ENCODE results near the gene RABEPK.
A peak's percentile ranks its signal among the peaks of the same experiment; 100 is the strongest.
"Not testable (repeated sequence)": the region's sequence is repeated elsewhere in the genome, so short reads cannot be mapped to it uniquely, and the experiment has no call there.

Gene RABEPK

DNA sequence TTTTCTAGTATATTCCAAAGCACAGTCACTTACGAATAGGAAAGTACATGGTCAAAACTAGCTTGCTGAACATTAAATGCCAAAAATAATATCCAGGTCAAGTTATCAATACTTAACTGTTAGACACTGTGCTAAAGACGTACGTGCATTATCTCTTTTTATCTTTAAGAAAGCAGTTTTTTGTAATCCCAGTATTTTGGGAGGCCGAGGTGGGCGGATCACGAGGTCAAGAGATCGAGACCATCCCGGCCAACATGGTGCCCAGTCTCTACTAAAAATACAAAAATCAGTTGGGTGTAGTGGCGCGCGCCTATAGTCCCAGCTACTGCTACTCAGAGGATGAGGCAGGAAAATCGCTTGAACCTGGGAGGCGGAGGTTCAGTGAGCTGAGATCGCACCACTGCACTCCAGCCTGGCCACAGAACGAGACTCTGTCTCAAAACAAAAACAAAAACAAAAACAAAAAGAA is 43.5 kb downstream of the RABEPK start:
- DNase-seq (ENCODE audit: low read depth in 2 of 2) = no peak

DNA sequence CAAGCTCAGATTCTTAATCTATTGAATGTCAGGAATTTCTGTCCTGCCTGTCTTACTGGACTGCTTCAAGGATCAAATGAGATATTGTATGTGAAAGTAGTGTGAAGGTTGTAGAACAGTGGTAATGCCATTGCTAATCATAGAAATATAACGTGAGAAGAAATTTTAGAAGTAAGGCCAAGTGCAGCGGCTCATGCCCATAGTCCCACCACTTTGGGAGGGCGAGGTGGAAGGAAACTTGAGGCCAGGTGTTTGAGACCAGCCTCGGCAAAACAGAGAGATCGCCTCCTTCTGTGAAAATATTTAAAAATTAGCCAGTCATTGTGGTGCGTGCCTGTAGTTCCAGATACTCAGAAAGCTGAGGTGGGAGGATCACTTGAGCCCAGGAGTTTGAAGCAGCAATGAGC is 45.9 kb downstream of the RABEPK start:
- no peak for DNase-seq (ENCODE audit: low read depth in 2 of 2)

DNA sequence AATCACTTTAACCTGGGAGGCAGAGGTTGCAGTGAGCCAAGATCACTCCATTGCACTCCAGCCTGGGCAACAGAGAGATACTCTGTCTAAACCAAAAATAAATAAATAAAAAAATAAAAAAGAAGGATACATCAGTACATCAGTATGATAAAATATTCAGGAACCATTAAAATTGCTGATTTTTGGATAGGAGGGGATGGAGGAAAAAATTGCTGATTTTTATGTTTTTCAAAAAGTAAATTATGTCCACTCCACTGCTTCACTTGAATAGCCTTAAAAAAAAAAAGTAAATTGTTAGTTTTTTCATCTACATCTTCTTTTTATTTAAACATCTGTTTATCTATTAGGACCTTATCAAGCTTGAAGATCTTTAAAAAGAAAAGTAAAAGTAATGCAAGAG is 53.9 kb downstream of the RABEPK start:
- DNase-seq (ENCODE audit: low read depth in 2 of 2) = no peak

DNA sequence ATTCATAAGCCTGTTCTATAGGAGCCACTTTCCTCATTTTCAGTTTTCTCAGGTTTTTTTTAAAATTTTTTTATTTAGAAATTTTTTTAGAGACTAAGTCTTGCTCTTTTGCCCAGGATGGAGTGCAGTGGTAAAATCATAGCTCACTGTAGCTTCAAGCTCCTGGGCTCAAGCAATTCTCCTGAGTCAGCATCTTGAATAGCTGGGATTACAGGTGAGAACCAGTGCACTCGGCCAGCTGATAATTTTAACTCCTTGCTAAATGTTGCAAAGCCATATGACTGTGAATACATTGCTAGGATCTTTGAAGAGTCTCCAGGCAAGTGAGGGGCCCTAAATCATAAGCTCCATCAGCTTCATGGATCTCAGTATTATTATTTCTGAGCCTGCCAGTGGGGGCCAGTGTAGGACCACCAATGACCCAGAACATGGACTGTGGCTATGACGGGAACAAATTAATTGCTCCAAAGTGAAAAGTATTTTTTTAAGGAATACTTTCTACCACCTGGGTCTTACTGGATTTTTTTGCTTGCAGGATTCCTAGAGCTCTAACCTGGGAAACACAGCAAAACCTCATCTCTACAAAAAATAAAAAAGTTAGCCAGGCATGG is 55.5 kb downstream of the RABEPK start:
- no peak for DNase-seq (ENCODE audit: low read depth in 2 of 2)

DNA sequence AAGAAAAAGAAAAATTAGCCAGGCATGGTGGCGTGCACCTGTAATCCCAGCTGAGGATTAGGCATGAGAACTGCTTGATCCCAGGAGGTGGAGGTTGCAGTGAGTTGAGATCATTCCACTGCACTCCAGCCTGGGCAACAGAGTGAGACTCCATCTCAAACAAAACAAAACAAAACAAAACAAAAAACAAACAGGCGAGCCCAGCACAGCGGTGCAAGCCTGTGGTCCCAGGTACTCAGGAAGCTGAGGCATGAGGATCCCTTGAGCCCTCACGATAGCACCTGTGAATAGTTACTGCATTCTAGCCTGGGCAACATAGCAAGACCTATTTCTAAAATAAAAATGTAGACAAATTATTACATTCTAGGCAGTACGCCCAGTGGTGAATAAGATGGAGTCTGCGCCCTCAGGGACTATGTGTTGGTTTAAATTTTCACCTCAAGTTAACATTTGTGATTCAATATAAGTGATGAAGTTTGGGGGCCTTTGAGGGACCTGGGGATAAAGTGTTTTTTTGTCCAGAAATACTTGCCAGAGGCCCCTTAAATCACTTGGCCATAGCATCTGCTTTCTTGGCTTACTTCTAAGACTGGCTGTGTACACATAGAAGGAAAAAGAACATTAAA is 57.9 kb downstream of the RABEPK start:
- DNase-seq (ENCODE audit: low read depth in 2 of 2) = no peak

DNA sequence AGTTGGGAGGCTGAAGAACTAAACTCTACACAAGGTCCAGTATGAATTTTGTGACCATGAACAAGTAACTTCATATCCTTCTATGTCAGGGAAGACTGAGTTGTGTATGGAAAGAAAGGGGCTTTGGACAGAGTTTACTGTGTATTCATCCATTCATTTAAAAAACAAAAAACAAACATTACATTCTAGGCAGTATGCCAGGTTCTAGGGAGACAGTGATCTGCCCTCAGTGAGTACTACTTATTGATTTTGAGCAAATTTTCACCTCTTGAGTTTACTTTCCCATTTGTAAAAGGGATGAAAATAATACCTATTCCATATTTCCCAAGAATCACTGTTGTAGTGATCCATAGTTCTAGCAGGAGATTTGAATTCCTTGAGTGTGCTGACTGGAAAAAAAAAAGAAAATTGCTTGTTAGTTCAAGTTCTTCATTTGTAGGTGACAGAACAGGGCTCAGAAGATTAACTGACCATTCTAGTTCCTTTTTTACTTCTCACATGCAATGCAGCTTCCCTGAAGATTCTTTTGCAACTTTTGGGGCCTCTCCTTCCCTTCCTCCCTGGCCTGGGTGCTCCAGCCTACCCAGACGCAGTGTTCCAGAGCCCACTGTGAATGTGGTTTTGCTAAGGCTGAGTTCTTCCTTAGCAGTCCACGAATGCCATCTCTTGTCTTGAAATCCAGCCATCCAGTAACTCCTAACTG is 58.6 kb downstream of the RABEPK start:
- DNase-seq (ENCODE audit: low read depth in 2 of 2) = no peak

DNA sequence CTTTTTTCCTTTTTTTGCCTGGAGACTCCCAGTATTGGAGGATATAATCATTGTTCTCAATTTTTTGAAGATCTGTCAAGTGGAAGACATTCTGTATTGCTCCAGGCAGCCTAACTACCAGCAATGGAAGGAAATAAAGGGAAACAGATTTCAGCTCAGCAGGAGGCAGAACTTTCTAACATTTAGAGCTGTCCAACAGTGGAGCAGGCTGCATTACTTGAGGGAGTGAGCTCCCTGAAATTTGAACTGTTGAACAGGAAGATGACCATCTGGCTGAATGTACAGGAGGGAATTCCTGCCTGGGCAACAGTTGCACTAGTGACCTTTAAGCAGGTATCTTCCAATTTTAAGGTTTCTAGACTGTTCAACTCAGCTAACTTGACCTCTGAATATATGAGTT is 60.2 kb downstream of the RABEPK start:
- no peak for DNase-seq (ENCODE audit: low read depth in 2 of 2)

DNA sequence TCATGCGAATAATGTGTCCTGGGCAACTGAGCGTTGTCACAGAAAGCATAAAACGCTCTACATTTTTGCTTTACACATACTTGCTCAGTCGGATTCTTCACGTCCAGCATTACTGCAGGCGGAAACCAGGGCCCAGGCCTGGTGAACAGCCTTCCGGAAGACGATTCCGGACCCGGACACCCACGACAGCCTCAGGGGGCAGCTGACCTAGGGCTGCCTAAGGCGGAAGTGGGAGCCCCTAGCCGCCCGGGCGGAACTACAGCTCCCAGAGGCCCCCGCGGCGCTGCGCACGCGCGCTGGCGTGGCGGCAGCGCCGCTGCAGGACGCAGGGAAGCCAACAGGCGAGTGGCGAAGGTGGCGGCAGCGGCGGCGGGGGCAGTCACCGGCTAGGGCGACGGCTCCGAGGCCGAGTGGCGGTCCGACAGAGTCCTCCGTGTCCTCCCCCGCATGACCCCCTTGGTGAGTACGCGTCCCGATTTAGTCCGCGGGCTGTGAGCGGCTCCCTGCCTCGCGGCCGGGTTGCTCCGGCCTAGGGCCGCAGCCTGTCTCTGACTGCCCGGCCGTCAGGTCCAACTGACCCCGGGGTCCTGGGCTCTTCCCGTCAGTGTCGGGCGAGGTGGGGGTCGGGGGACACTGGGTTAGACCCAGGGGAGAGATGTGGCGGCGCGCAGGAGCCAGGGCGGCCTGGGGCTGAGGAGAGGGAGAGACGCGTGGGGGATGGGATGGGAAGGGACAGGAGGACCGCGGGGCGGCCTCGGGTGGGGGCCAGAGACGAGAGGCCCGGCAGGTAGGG is 61.4 kb downstream of the RABEPK start, which contains the start of gene GAPVD1:
Gene GAPVD1, plus strand, starts transcription at position 326 of the 793 bp plus-strand sequence. CDS start 37,096 bp downstream, outside the sequence.
- DNase-seq (ENCODE audit: low read depth in 2 of 2) = peak; percentile 75 to 77

DNA sequence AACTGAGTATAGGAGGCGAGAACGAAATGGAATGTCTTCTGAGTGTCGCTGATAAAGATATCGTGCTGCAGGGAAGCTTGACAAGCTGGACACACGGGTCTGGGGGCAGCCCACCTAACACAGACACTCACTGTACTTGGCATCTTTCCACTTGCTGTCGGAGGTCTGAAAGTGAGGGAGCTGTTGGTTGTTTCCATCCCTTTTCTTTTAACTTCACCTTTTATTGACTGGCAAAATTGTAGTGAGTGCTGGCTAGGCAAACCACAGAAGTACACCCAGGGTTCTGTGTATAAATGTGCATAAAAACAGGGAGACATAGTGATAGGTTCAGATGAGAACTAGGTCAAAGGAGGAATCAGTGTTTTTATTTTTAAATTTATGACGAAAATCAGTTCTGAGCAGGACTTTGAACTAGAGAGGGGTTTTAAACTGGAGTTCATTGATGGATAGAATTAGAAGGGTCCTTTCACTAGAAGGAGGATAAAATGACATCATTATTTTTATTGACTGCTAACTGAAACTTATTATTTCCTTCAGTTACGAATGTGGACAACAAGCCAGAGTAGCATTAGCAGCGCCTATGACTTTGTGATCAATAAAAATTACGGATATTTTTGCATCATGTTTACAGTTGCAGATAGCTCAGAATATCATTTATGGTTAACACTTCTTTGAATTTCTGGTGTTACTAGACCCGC is 62.1 kb downstream of the RABEPK start:
- DNase-seq (ENCODE audit: low read depth in 2 of 2) = no peak

DNA sequence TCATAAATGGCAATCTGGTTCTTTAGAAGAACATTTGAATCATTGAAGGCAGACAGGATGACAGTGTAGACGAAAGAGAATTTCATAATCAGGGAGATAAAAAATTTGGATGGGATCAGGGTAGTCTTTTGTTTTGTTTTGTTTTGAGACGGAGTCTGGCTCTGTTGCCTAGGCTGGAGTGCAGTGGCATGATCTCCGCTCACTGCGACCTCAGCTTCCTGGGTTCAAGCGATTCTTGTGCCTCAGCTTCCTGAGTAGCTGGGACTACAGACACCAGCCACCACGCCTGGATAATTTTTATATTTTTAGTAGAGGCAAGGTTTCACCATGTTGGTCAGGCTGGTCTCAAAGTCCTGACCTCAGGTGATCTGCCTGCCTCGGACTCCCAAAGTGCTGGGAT is 63.7 kb downstream of the RABEPK start:
- not testable (repeated sequence) for DNase-seq (ENCODE audit: low read depth in 2 of 2)

DNA sequence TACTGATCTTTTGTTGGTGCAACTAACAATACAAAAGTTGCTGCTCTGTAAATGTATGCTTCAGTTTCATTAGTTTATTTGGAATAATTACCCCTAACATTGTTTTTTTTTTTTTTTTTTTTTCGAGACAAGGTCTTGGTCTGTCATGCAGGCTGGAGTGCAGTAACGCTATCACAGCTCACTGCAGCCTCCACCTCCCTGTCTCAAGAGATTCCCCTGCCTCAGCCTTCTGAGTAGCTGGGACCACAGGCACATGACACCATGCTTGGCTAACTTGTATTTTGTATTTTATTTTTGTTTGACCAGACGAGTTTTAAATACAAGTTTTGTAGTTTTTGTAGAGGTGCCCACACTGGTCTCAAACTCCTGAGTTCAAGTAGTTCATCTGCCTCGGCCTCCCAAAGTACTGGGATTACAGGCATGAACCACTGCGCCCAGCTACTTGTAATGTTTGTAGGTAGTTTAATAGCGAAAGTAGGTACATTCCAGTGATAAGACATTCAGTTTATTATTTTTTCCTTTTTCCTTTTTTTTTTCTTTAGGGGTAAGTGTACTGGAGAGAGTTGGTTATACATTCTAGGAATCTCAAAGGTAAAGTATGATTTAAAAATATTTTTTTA is 68.2 kb downstream of the RABEPK start:
- DNase-seq (ENCODE audit: low read depth in 2 of 2) = no peak

DNA sequence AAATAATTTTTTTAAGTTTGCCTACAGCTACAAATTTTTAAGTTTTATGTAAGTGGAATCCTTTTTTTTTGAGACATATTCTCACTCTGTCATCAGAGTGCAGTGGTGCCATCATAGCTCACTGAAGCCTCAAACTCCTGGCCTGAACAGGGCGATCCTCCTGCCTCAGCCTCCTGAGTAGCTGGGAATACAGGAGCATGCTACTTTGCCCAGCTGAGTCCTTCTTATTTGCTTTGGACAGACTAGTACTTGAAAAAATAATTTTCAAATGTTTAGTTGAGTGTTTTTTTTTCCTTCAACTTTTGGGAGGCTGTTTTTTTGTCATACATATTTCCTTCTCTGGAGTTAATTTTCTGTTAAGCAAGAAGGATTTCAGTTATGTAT is 68.7 kb downstream of the RABEPK start:
- no peak for DNase-seq (ENCODE audit: low read depth in 2 of 2)

DNA sequence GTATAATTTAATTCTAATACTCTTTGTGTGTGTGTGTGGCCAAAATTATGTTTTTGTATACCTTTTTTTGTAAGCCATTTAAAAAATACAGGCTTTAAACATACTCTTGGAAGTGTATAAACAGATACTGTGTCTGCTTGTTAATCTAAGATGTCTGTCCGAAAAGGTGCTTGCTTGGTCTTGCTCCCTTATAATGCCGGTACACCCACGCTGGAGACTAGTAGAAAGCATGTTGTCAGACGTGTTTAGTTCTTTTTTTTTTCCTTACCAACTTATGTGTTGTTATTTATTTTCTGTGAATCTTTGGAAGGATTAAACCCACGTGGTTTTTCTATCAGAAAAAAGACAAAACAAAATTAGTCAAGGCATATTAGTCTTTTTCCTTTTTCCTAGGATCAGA is 70.7 kb downstream of the RABEPK start:
- DNase-seq (ENCODE audit: low read depth in 2 of 2) = no peak

DNA sequence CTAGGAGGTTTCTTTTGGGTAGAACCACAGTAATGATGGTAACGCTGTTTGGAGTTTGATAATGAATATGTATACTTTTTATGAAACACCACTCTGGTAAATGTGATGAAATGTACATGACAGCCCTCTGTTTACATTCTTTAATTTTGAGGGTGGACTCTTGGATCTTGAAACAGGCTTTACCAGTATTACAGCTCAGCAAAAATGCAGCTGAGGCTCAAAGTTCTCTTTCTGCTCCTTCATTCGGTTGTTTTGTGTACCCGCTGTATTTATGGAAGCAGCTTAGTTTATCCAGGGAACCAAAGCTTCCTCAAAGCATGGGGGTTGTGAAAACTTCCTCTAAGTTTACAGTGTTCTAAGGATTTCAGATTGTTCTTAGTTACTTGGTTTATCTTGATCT is 72.4 kb downstream of the RABEPK start:
- DNase-seq (ENCODE audit: low read depth in 2 of 2) = no peak

DNA sequence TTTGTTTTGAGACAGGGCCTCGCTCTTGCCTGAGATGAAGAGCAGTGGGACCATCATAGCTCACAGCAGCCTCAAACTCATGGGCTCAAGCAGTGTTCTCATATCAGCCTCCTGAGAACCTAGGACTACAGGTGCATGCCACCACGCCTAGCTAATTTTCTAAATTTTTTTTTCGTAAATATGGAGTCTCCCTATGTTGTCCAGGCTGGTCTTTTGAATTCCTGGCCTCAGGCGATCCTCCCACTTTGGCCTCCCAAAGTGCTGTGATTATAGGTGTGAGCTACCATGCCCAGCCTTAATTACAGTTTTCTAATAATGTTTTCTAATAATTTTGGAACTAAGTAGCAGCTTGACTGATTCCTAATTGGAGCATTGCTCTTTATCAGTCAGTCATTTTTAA is 76.4 kb downstream of the RABEPK start:
- no peak for DNase-seq (ENCODE audit: low read depth in 2 of 2)

DNA sequence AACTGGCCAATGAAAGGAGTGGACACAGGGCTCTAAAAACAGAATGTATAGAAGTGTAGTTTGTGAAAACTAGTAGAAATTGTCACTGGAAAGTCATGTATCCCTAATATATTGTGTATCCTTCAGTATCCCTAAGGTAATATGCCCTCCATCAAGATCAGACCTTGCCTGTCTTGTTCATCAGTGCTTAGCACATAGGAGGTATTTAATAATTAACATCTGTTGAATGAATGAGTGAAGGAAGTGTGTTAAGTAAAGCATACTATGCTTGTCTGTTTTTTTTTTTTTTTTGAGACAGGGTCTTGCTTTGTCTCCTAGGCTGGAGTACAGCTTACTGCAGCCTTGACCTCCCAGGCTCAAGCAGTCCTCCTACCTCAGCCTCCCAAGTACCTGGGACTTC is 77.1 kb downstream of the RABEPK start:
- no peak for DNase-seq (ENCODE audit: low read depth in 2 of 2)

DNA sequence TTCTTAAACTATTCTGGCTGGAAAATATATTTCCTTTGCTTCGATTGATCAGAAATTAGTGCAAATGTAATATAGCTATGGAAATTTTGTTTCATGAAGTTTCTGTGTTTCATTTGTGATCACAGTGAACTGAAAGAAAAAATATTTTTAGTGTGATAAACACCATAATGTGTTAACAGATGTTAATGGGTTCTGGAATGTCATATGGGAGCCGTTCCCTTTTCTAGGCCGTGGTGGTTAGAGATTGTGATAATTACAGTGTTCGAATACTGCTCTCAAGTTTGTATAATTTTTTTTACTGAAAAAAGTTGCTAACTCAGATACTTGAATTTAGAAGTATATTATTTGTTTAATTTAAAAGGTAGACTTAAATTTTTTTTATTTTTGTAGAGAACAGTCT is 80.6 kb downstream of the RABEPK start:
- DNase-seq (ENCODE audit: low read depth in 2 of 2) = no peak

Measured in stimulated activated CD8-positive, alpha-beta memory T cell treated with anti-CD3 and anti-CD28 coated beads, Interleukin-2, amount 100 ng/mL, for 1 hour (primary cell).